ENCODE data around the gene KLHL7. TPM values are rescaled to one million over a fixed set of nuclear protein-coding genes. Genes with fewer than 3 reads are reported as not detected.

The KLHL7 gene
- total RNA-seq, 1 donor from 2014 or later, result 54.8 TPM

DNA sequence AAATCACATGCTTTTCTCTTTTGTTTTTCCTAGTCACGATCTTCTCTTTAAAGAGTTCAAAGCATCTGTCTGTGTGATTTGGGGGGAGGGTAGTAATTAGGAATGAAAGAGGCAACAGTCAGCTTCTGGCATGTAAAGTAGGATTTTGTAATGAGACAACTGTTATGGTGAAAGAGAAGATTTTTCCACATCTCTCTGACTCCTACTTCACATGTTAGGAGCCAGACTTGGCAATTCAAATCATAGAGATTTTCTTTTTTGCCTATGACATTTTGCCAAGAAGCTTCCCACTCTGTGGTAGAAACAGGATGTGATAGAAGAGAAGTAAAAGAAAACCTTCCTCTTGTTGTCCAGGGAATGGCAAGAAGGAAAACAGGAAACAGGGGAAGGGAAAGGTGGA lies 38.3 kb upstream of the KLHL7 start:
- H3K4me3 ChIP-seq (ENCODE audit: low read depth, low read length), result no peak overlapping the region
- no peak for DNase-seq (ENCODE audit: low read depth)
- TF ChIP-seq, protein P1, sequence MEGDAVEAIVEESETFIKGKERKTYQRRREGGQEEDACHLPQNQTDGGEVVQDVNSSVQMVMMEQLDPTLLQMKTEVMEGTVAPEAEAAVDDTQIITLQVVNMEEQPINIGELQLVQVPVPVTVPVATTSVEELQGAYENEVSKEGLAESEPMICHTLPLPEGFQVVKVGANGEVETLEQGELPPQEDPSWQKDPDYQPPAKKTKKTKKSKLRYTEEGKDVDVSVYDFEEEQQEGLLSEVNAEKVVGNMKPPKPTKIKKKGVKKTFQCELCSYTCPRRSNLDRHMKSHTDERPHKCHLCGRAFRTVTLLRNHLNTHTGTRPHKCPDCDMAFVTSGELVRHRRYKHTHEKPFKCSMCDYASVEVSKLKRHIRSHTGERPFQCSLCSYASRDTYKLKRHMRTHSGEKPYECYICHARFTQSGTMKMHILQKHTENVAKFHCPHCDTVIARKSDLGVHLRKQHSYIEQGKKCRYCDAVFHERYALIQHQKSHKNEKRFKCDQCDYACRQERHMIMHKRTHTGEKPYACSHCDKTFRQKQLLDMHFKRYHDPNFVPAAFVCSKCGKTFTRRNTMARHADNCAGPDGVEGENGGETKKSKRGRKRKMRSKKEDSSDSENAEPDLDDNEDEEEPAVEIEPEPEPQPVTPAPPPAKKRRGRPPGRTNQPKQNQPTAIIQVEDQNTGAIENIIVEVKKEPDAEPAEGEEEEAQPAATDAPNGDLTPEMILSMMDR (IDR thresholded peaks at IDR 0.05; ENCODE audit: insufficient read depth, low read length, poor library complexity, severe bottlenecking), result no peak
- no peaks in the 10 kb centered on the region for H3K27me3 ChIP-seq (ENCODE audit: control insufficient read depth, insufficient read depth, low read length)
- H3K36me3 ChIP-seq (ENCODE audit: control insufficient read depth, insufficient read depth, low read length), result no peaks in the 10 kb centered on the region

DNA sequence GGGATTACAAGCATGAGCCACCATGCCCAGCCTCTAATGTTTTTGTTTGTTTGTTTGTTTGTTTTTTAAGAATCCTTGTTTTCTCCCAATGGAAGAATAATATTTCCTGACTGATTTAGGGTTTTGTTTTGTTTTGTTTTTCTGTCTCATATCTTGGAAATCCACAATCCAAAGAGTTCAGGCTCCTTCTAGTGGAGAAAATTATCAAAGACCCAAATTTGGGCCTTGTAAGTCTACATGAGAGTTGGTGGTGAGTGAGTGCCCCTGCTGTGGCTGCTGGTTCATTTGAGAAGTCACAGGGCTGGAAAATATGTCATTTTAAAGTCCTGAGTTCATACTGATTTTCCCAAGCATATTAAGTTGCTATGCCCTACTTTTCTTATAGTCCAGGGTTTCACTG lies 33.5 kb upstream of the KLHL7 start:
- Histone ChIP-seq H3K36me3 (ENCODE audit: control insufficient read depth, insufficient read depth, low read length) (no peaks in the 10 kb centered on the region), H3K4me3 (ENCODE audit: low read depth, low read length) (no peak overlapping the region), H3K27me3 (ENCODE audit: control insufficient read depth, insufficient read depth, low read length) (no peaks in the 10 kb centered on the region)
- no peak for DNase-seq (ENCODE audit: low read depth)
- TF ChIP-seq, protein P1 (IDR thresholded peaks at IDR 0.05; ENCODE audit: insufficient read depth, low read length, poor library complexity, severe bottlenecking), result no peak

DNA sequence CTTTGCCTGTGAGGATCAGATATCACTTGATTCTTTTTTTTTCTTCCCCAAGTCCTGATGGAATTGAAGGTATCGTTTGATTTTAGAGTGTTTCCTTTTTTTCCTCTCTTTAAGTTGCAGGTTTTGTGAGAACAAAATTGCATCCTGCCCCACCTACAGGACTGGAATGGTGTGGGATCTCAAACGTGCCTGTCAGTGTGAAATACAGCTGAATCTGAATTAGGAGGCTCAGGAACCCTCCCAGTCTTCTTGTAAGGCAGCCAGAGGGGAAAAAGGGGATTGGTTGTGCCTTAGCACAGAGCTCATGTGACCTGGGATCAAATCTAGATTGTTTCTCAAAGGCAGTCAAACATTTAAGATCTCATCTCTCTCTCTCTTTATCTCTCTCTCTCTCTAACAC lies 32.7 kb upstream of the KLHL7 start:
- no peaks in the 10 kb centered on the region for H3K36me3 ChIP-seq (ENCODE audit: control insufficient read depth, insufficient read depth, low read length)
- TF ChIP-seq, protein P1 (IDR thresholded peaks at IDR 0.05; ENCODE audit: insufficient read depth, low read length, poor library complexity, severe bottlenecking), result no peak
- no peak overlapping the region for H3K4me3 ChIP-seq (ENCODE audit: low read depth, low read length)
- no peaks in the 10 kb centered on the region for H3K27me3 ChIP-seq (ENCODE audit: control insufficient read depth, insufficient read depth, low read length)
- DNase-seq (ENCODE audit: low read depth), result no peak

DNA sequence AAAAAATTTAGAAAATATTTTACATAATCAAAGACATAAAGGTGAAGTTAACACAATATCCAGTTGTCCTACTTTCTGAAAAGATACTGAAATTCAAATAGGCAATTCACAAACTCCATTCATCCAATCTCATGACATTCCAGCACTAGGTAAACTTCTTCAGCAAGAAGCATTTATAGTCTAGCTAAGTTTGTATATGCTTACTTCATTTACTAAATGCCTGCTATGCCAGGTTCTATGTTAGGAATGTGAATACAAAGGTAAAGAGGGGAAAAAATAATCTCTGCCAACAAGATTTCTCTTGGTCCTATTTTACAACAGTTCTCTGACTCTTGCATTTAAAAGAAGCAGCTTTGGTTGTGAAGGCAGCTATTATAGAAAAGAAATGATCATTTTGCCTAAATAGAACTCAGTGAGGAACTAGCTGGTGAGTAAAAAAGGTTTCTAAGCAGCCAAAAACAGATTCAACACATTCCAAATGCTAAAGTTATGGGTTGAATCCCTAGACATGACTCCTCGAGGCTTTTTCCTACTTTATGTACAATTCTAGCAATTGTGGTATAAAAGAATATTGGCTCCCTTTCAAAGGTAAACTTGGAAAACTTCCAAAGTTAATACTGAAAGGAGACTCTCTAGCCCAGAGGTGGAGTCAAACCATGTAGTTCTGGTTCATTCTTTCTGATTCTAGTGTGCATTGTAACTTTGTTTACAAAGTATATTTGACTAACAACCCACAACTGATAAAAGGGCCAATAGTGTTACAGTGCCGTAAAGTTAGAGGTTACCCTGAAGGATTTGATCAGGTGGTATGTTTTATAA lies 30.9 kb upstream of the KLHL7 start:
- DNase-seq (ENCODE audit: low read depth), result no peak
- Histone ChIP-seq H3K36me3 (ENCODE audit: control insufficient read depth, insufficient read depth, low read length) (no peaks in the 10 kb centered on the region), H3K27me3 (ENCODE audit: control insufficient read depth, insufficient read depth, low read length) (no peaks in the 10 kb centered on the region), H3K4me3 (ENCODE audit: low read depth, low read length) (no peak overlapping the region)
- TF ChIP-seq, protein P1 (IDR thresholded peaks at IDR 0.05; ENCODE audit: insufficient read depth, low read length, poor library complexity, severe bottlenecking), result no peak

DNA sequence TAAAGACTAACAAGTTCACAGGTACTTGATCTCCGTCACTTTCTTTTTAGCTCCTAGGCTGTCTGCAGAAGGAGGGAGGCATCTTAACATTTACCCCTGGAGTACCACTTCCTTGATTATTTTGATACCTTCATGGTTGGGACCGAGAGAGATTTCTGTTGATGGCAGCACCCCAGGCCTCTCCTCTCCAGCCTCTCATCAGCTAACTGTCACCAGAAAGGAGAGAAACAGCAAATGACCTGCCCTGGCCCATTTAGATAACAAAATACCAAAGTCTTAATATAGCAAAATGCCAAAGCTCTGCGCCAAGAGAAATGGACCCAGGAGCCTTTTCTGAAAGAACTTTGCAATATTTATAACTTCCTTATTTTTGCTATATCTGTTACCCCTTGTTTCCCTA lies 30.0 kb upstream of the KLHL7 start:
- no peaks in the 10 kb centered on the region for H3K36me3 ChIP-seq (ENCODE audit: control insufficient read depth, insufficient read depth, low read length)
- H3K27me3 ChIP-seq (ENCODE audit: control insufficient read depth, insufficient read depth, low read length), result no peaks in the 10 kb centered on the region
- DNase-seq (ENCODE audit: low read depth), result no peak
- TF ChIP-seq, protein P1 (IDR thresholded peaks at IDR 0.05; ENCODE audit: insufficient read depth, low read length, poor library complexity, severe bottlenecking), result no peak
- H3K4me3 ChIP-seq (ENCODE audit: low read depth, low read length), result no peak overlapping the region

DNA sequence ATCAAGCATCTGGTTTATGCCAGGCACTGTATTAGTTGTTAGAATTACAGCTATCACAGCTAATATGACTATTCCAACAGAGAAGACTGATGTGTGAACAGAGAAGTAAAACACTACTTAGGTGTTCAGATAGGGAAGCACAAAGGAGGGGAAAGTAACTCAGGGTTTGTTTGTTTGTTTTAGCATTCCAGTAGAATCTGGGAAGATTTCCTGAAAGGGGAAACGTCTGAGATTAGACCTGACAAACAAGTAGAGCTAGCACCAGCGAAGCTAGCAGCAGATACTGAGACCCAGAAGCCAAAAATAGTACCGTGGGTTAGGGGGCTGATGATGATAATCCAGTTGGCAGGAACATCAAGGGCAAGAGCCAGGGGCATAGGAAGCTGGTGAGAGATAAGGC lies 28.8 kb upstream of the KLHL7 start:
- Histone ChIP-seq H3K27me3 (ENCODE audit: control insufficient read depth, insufficient read depth, low read length) (no peaks in the 10 kb centered on the region), H3K36me3 (ENCODE audit: control insufficient read depth, insufficient read depth, low read length) (no peaks in the 10 kb centered on the region), H3K4me3 (ENCODE audit: low read depth, low read length) (no peak overlapping the region)
- TF ChIP-seq, protein P1 (IDR thresholded peaks at IDR 0.05; ENCODE audit: insufficient read depth, low read length, poor library complexity, severe bottlenecking), result no peak
- no peak for DNase-seq (ENCODE audit: low read depth)
